H1 (cell line): ENCODE measurements around the gene SCAMP2. TPM values are rescaled to one million over a fixed set of nuclear protein-coding genes. Genes with fewer than 3 reads are reported as not detected.

Experiments used
- CTCF ChIA-PET: fragments of 300-600 bp; sonication (Branson Sonifier 250); formaldehyde crosslinking; loops from one replicate; lab custom pipeline; 2021; ENCODE audit not compliant: partially characterized antibody; lab: Charles Lee
- POLR2A ChIA-PET: fragments of 300-600 bp; sonication (Branson Sonifier 250); formaldehyde crosslinking; loops from one replicate; lab custom pipeline; 2021; ENCODE audit warnings: inconsistent platforms; ENCODE audit not compliant: partially characterized antibody; lab: Charles Lee
- DNase-seq, 2 experiments: peaks; one replicate each; pipeline versions ENCODE4 v3.0.0 to v3.0.0-alpha.2; 2010 to 2022; ENCODE audit warnings: low spot score in 2 of 2, low read depth in 1 of 2, mixed read lengths in 1 of 2
- FAIRE-seq: peaks from 2 replicates; lab custom pipeline; 2011; peaks lifted over from hg19 to GRCh38; lab: Jason Lieb, UNC
- H2AFZ ChIP-seq: 2 replicates; pipeline ENCODE4 v1.8.1; 2012; ENCODE audit warnings: low read length, inconsistent platforms
- H2AK5ac ChIP-seq: 2 replicates; pipeline ENCODE4 v1.6.1; 2013; ENCODE audit warnings: low read depth, low read length
- H2BK120ac ChIP-seq: replicated peaks from 2 replicates; pipeline ENCODE3; 2013; ENCODE audit warnings: low read depth, low read length, inconsistent platforms
- H2BK12ac ChIP-seq: 2 replicates; pipeline ENCODE4 v1.6.1; 2013; ENCODE audit warnings: low read depth, low read length
- H2BK15ac ChIP-seq: 2 replicates; pipeline ENCODE4 v1.6.1; 2013; ENCODE audit warnings: low read length
- H2BK20ac ChIP-seq: 2 replicates; pipeline ENCODE4 v1.6.1; 2013; ENCODE audit warnings: low read length
- H2BK5ac ChIP-seq: 2 replicates; pipeline ENCODE4 v1.6.1; 2013; ENCODE audit warnings: low read depth, low read length
- H3K14ac ChIP-seq: 2 replicates; pipeline ENCODE4 v1.6.1; 2013; ENCODE audit warnings: inconsistent platforms; ENCODE audit not compliant: insufficient read length
- H3K18ac ChIP-seq: 2 replicates; pipeline ENCODE4 v1.6.1; 2013; ENCODE audit warnings: low read length; ENCODE audit errors: extremely low read depth
- H3K23ac ChIP-seq: 2 replicates; pipeline ENCODE4 v1.6.1; 2013; ENCODE audit warnings: inconsistent platforms; ENCODE audit not compliant: insufficient read length
- H3K23me2 ChIP-seq: 2 replicates; pipeline ENCODE4 v1.6.1; 2013; ENCODE audit warnings: low read depth, low read length
- H3K27ac ChIP-seq: 2 replicates; pipeline ENCODE4 v1.6.1; 2011; ENCODE audit warnings: low read depth, low read length, inconsistent platforms
- H3K27me3 ChIP-seq, 4 experiments: replicated peaks in 1 of 4; 1 replicate in 1 of 4; 2 replicates in 3 of 4; pipeline versions ENCODE4 v1.6.1 to v1.8.1; 2011 to 2013; ENCODE audit warnings: low read length in 3 of 4, mild to moderate bottlenecking in 3 of 4, inconsistent platforms in 2 of 4, mixed read lengths in 2 of 4, moderate library complexity in 1 of 4; ENCODE audit not compliant: control insufficient read depth in 3 of 4, insufficient read depth in 3 of 4; ENCODE audit errors: extremely low read depth in 1 of 4
- H3K36me3 ChIP-seq, 4 experiments: 2 replicates each; pipeline versions ENCODE4 v1.6.1 to v1.8.1; 2011 to 2013; ENCODE audit warnings: mild to moderate bottlenecking in 4 of 4, low read length in 3 of 4, moderate library complexity in 2 of 4, control low read depth in 1 of 4, inconsistent platforms in 1 of 4; ENCODE audit not compliant: insufficient read depth in 4 of 4, control insufficient read depth in 2 of 4
- H3K4ac ChIP-seq: replicated peaks from 2 replicates; pipeline ENCODE3; 2013; ENCODE audit warnings: low read length, low read depth, mixed read lengths, inconsistent platforms; ENCODE audit not compliant: insufficient read length
- H3K4me1 ChIP-seq, 4 experiments: replicated peaks in 1 of 4; 1 replicate in 1 of 4; 2 replicates in 3 of 4; pipeline versions ENCODE4 v1.6.1 to v1.8.1; 2011 to 2013; ENCODE audit warnings: low read length in 3 of 4, inconsistent platforms in 2 of 4, mixed read lengths in 1 of 4; ENCODE audit not compliant: insufficient read depth in 4 of 4, control insufficient read depth in 3 of 4
- H3K4me2 ChIP-seq, 2 experiments: 2 replicates each; pipeline versions ENCODE4 v1.6.1 to v1.8.1; 2011 to 2013; ENCODE audit warnings: low read depth in 2 of 2, low read length in 2 of 2, control low read depth in 1 of 2, inconsistent platforms in 1 of 2, mild to moderate bottlenecking in 1 of 2; ENCODE audit not compliant: insufficient read depth in 1 of 2
- H3K4me3 ChIP-seq, 4 experiments: fragments of 200-600, 300-600 bp in 1 of 4; sonication (generic), shearing (Covaris generic), sonication (Bioruptor Twin) in 1 of 4; 2 replicates each; pipeline versions ENCODE4 v1.5.1 to v1.8.1; 2011 to 2016; ENCODE audit warnings: low read length in 4 of 4, low read depth in 3 of 4, control low read depth in 2 of 4, inconsistent platforms in 2 of 4, mild to moderate bottlenecking in 2 of 4, mixed read lengths in 1 of 4, moderate library complexity in 1 of 4; ENCODE audit not compliant: insufficient read depth in 2 of 4; ENCODE audit errors: extremely low read depth in 1 of 4
- H3K56ac ChIP-seq: replicated peaks from 2 replicates; pipeline ENCODE3; 2013; ENCODE audit warnings: low read depth, mild to moderate bottlenecking, mixed read lengths, low read length, inconsistent platforms; ENCODE audit not compliant: insufficient read length
- H3K79me1 ChIP-seq: 2 replicates; pipeline ENCODE4 v1.6.1; 2013; ENCODE audit warnings: low read depth, low read length, control low read depth
- H3K79me2 ChIP-seq, 2 experiments: 2 replicates each; pipeline versions ENCODE4 v1.6.1 to v1.8.1; 2012 to 2013; ENCODE audit warnings: low read length in 2 of 2, mild to moderate bottlenecking in 2 of 2, inconsistent platforms in 1 of 2; ENCODE audit not compliant: insufficient read depth in 2 of 2, control insufficient read depth in 1 of 2
- H3K9ac ChIP-seq, 4 experiments: replicated peaks in 1 of 4; 1 replicate in 1 of 4; 2 replicates in 3 of 4; pipeline versions ENCODE4 v1.6.1 to v1.8.1; 2011 to 2013; ENCODE audit warnings: low read depth in 3 of 4, low read length in 3 of 4, control low read depth in 2 of 4, mild to moderate bottlenecking in 2 of 4, moderate library complexity in 2 of 4, inconsistent platforms in 1 of 4; ENCODE audit errors: extremely low read depth in 1 of 4
- H3K9me3 ChIP-seq, 2 experiments: 2 replicates each; pipeline versions ENCODE4 v1.6.1 to v1.8.1; 2012 to 2013; ENCODE audit warnings: mild to moderate bottlenecking in 2 of 2, moderate library complexity in 2 of 2, control low read depth in 1 of 2, inconsistent platforms in 1 of 2, low read depth in 1 of 2, low read length in 1 of 2, mixed read lengths in 1 of 2; ENCODE audit not compliant: insufficient read depth in 2 of 2
- H4K20me1 ChIP-seq, 2 experiments: replicated peaks in 1 of 2; 2 replicates each; pipeline versions ENCODE3 to v1.8.1; 2011 to 2013; ENCODE audit warnings: inconsistent platforms in 2 of 2, low read length in 2 of 2, mild to moderate bottlenecking in 1 of 2; ENCODE audit not compliant: insufficient read depth in 2 of 2, control insufficient read depth in 1 of 2
- H4K5ac ChIP-seq: 2 replicates; pipeline ENCODE4 v1.6.1; 2013; ENCODE audit warnings: low read length, low read depth, mixed read lengths, inconsistent platforms; ENCODE audit not compliant: insufficient read length
- H4K8ac ChIP-seq: 2 replicates; pipeline ENCODE4 v1.8.0; 2013; ENCODE audit warnings: mild to moderate bottlenecking, moderate library complexity, low read length, inconsistent platforms; ENCODE audit not compliant: insufficient read depth; ENCODE audit errors: extremely low read depth
- H4K91ac ChIP-seq: replicated peaks from 2 replicates; pipeline ENCODE3; 2013; ENCODE audit warnings: low read length, mixed read lengths, inconsistent platforms; ENCODE audit not compliant: insufficient read length
- BACH1 ChIP-seq: IDR thresholded peaks from 2 replicates; pipeline ENCODE4 v1.6.1; 2012; ENCODE audit warnings: low read length, improper control_type of control experiment
- CBX8 ChIP-seq: fragments of 300-800, 300-1000 bp; sonication (generic); IDR thresholded peaks from 2 replicates; pipeline ENCODE4 v1.7.1; 2016; ENCODE audit warnings: low read depth, low read length, borderline replicate concordance
- JUN ChIP-seq: IDR thresholded peaks from 2 replicates; pipeline ENCODE4 v1.6.1; 2011; ENCODE audit warnings: low read depth, mild to moderate bottlenecking, improper control_type of control experiment, low read length
- MAX ChIP-seq: IDR thresholded peaks from 2 replicates; pipeline ENCODE4 v1.6.1; 2012; ENCODE audit warnings: inconsistent platforms
- NRF1 ChIP-seq: IDR thresholded peaks from 2 replicates; pipeline ENCODE4 v1.6.1; 2011; ENCODE audit warnings: mild to moderate bottlenecking, low read depth, low read length, improper control_type of control experiment
- RAD21 ChIP-seq, 2 experiments: IDR thresholded peaks in 1 of 2; conservative IDR thresholded peaks in 1 of 2; 2 replicates each; pipeline ENCODE4 v1.6.1; 2011; ENCODE audit warnings: low read depth in 2 of 2, low read length in 2 of 2, improper control_type of control experiment in 1 of 2, inconsistent platforms in 1 of 2, mild to moderate bottlenecking in 1 of 2, moderate library complexity in 1 of 2
- RNF2 ChIP-seq: fragments of 200-900, 300-1000 bp; sonication (generic); IDR thresholded peaks from 2 replicates; pipeline ENCODE4 v1.7.1; 2016; ENCODE audit warnings: borderline replicate concordance, low read depth, mild to moderate bottlenecking, antibody characterized with exemption, low read length; ENCODE audit not compliant: poor library complexity, severe bottlenecking; ENCODE audit errors: missing control alignments
- SAP30 ChIP-seq: fragments of 300-600 bp; sonication (generic); IDR thresholded peaks from 2 replicates; pipeline ENCODE4 v1.7.1; 2012; ENCODE audit warnings: low read length, moderate library complexity, mild to moderate bottlenecking, inconsistent platforms; ENCODE audit not compliant: insufficient read depth, insufficient replicate concordance
- SRF ChIP-seq: IDR thresholded peaks from 2 replicates; pipeline ENCODE4 v1.6.1; 2011; ENCODE audit warnings: mild to moderate bottlenecking, low read depth, low read length, moderate library complexity
- TAF7 ChIP-seq: optimal IDR thresholded peaks from 2 replicates; pipeline ENCODE3; 2011; ENCODE audit warnings: low read depth, mild to moderate bottlenecking, inconsistent platforms, low read length, moderate library complexity, borderline replicate concordance
- USF2 ChIP-seq: IDR thresholded peaks from 2 replicates; pipeline ENCODE4 v1.6.1; 2011; ENCODE audit warnings: low read length, improper control_type of control experiment
- YY1 ChIP-seq: IDR thresholded peaks from 2 replicates; pipeline ENCODE4 v1.6.1; 2011; ENCODE audit warnings: low read depth, mild to moderate bottlenecking, low read length
- WGBS, 2 experiments: shearing (Covaris generic) in 1 of 2; methylation state at CpG; one replicate each; pipeline versions ENCODE4 v1.1.6 to v1.1.7; 2013 to 2015; ENCODE audit warnings: low lambda C conversion rate in 2 of 2, mixed read lengths in 2 of 2, inconsistent platforms in 1 of 2, low coverage in 1 of 2, missing lambda C conversion rate in 1 of 2; ENCODE audit not compliant: insufficient replicate concordance in 2 of 2, insufficient coverage in 1 of 2, insufficient read length in 1 of 2; ENCODE audit errors: extremely low coverage in 1 of 2, missing lambda C conversion rate in 1 of 2; 5-methylcytosine and 5-hydroxymethylcytosine counted together
- polyA plus RNA-seq, 7 experiments: library from polyadenylated mRNA; depleted of rRNA in 3 of 7; stranded (reverse) in 5 of 7; unstranded in 2 of 7; fragments of >200 nt in 5 of 7; fragments of 200-250 nt in 2 of 7; gene quantifications; 1 replicate in 5 of 7; 2 replicates in 1 of 7; 4 replicates in 1 of 7; pipeline versions ENCODE4 v1.2.1 to v1.2.3, GENCODE V29; 2011 to 2013; ENCODE audit warnings: missing spikeins in 2 of 7, mixed read lengths in 2 of 7
- total RNA-seq: library from RNA; stranded (reverse); fragmentation: NEBNext Ultra II Directional; extraction: Animal tissue kit (Norgen Biotek cat#: 25700); gene quantifications from 2 replicates; pipeline ENCODE4 v1.2.1, GENCODE V29; 2021

Gene SCAMP2
- total and polyA plus RNA-seq, 2 of the 8 experiments (the other 6 are each of a cell fraction or from before 2014, with no cell fraction given): 41.7 to 131 TPM

- no peak overlapping the region for H3K27ac ChIP-seq
- H4K91ac ChIP-seq: no peak overlapping the region
- no peak overlapping the region for H4K5ac ChIP-seq
- no peaks in the 10 kb centered on the region for H3K23me2 ChIP-seq
- no peaks in the 10 kb centered on the region for H3K79me2 ChIP-seq
- no peak overlapping the region for H3K18ac ChIP-seq
- H3K9ac ChIP-seq: no peak overlapping the region
- POLR2A ChIA-PET: interaction anchor here (0.7 to 1.2 kb wide), 2 partner anchors 9 to 46 kb away, joined by 4 to 6 read pairs; no protein-coding TSS in a partner anchor
- no peak overlapping the region for H2BK15ac ChIP-seq
- WGBS, 2 experiments: 94% methylated on average over 8 of the region's 8 CpGs; no CpG with 5 or more reads in 1 of the 2 experiments
- no peak overlapping the region for H2BK12ac ChIP-seq
- H2AK5ac ChIP-seq: no peak overlapping the region
- no peak overlapping the region for H2BK120ac ChIP-seq
- H2AFZ ChIP-seq: no peak overlapping the region
- no peak overlapping the region for H3K4me3 ChIP-seq
- no peak overlapping the region for H2BK5ac ChIP-seq
- no peak overlapping the region for H3K14ac ChIP-seq
- H3K23ac ChIP-seq: no peak overlapping the region
- FAIRE-seq: no peak
- H2BK20ac ChIP-seq: no peak overlapping the region
- peaks cover 24 to 72% (median 56%) of the 10 kb centered on the region in 4 experiments for H3K36me3 ChIP-seq
- H3K27me3 ChIP-seq: no peaks in the 10 kb centered on the region
- H3K4me1 ChIP-seq: no peaks in the 10 kb centered on the region
- CTCF ChIA-PET: interaction anchor here (0.6 to 2.4 kb wide), 3 partner anchors 19 to 47 kb away, joined by 3 to 7 read pairs (median 3); no protein-coding TSS in a partner anchor
- H4K8ac ChIP-seq: no peak overlapping the region
- no peak for DNase-seq
- H3K4ac ChIP-seq: no peak overlapping the region
- no peaks in the 10 kb centered on the region for H3K9me3 ChIP-seq
- H4K20me1 ChIP-seq: peaks cover 0 to 5% of the 10 kb centered on the region in 2 experiments
- H3K79me1 ChIP-seq: no peaks in the 10 kb centered on the region
- H3K56ac ChIP-seq: no peak overlapping the region
- H3K4me2 ChIP-seq: no peak overlapping the region
- TF ChIP-seq SAP30 (no peak), BACH1 (no peak), USF2 (no peak), RNF2 (no peak), RAD21 (IDR thresholded peaks at IDR 0.05 in 1 of 2, conservative IDR thresholded peaks at IDR 0.05 in 1 of 2; ENCODE audit: low read depth in 2 of 2, low read length in 2 of 2) (no peak), YY1 (no peak), NRF1 (no peak), CBX8 (no peak), JUN (no peak), SRF (no peak), TAF7 (no peak), MAX (no peak)
Measured at GRCh38 chr15:74920456-74920855, 47.3 kb upstream of the SCAMP2 start.
